HepG2 (cell line): ENCODE measurements around the gene TGFBR1. TPM values are rescaled to one million over a fixed set of nuclear protein-coding genes. Genes with fewer than 3 reads are reported as not detected.

Experiments used
- ATAC-seq: fragments of 200-7000 bp; cut with Tn5 transposase; 3 replicates; pipeline ENCODE4 v1.9.1; 2020; ENCODE audit warnings: mild to moderate bottlenecking, moderate library complexity
- BruUV-seq: library from RNA; stranded (reverse); fragments of 400-500 nt; replicated peaks from 2 replicates; lab custom pipeline; 2021; lab: Mats Ljungman, UMichigan
- CTCF ChIA-PET: fragments of 300-600 bp; formaldehyde crosslinking; extraction: SDS; loops from one replicate; lab custom pipeline; 2021; ENCODE audit warnings: low total read pairs, inconsistent platforms, low intra/inter-chr PET ratio; lab: Yijun Ruan, JAX
- POLR2A ChIA-PET: fragments of 350-600 bp; sonication (Branson Sonifier 250); formaldehyde crosslinking; loops from one replicate; lab custom pipeline; 2020; ENCODE audit warnings: antibody characterized with exemption, inconsistent platforms; lab: Yijun Ruan, JAX
- DNase-seq: peaks from one replicate; pipeline ENCODE4 v3.0.0-alpha.2; 2015; ENCODE audit warnings: low spot score
- FAIRE-seq: peaks from 3 replicates; lab custom pipeline; 2011; peaks lifted over from hg19 to GRCh38; lab: Jason Lieb, UNC
- H2AFZ ChIP-seq: one replicate; pipeline ENCODE4 v1.6.1; 2011; ENCODE audit warnings: low read length, inconsistent platforms
- H3K27ac ChIP-seq: fragments of 300-600 bp; 3 replicates; pipeline ENCODE4 v1.8.0; 2011; ENCODE audit warnings: mixed run types, mild to moderate bottlenecking, mixed read lengths, low read length, inconsistent platforms; ENCODE audit not compliant: insufficient read depth; ENCODE audit errors: extremely low read length
- H3K27me3 ChIP-seq, 2 experiments: fragments of 200-600 bp in 1 of 2; 2 replicates in 1 of 2; 3 replicates in 1 of 2; pipeline versions ENCODE4 v1.6.0 to v1.8.0; 2011; ENCODE audit warnings: low read length in 2 of 2, mild to moderate bottlenecking in 2 of 2, moderate library complexity in 2 of 2, inconsistent platforms in 1 of 2; ENCODE audit not compliant: insufficient read depth in 2 of 2, control insufficient read depth in 1 of 2
- H3K36me3 ChIP-seq, 2 experiments: fragments of 200-600 bp in 1 of 2; replicated peaks in 1 of 2; 2 replicates in 1 of 2; 3 replicates in 1 of 2; pipeline versions ENCODE4 v1.5.1 to v1.8.0; 2011; ENCODE audit warnings: low read length in 2 of 2, inconsistent platforms in 1 of 2; ENCODE audit not compliant: insufficient read depth in 2 of 2, control insufficient read depth in 1 of 2
- H3K4me1 ChIP-seq: 2 replicates; pipeline ENCODE4 v1.5.1; 2012; ENCODE audit warnings: low read length, inconsistent platforms; ENCODE audit not compliant: insufficient read depth
- H3K4me2 ChIP-seq: 2 replicates; pipeline ENCODE4 v1.6.0; 2011; ENCODE audit warnings: low read depth, low read length, inconsistent platforms
- H3K4me3 ChIP-seq, 3 experiments: fragments of 200-600 bp in 1 of 3; sonication (generic), shearing (Covaris generic) in 1 of 3; replicated peaks in 1 of 3; 2 replicates each; pipeline ENCODE4 v1.5.1; 2011 to 2016; ENCODE audit warnings: low read length in 3 of 3, inconsistent platforms in 2 of 3, low read depth in 2 of 3, mild to moderate bottlenecking in 2 of 3, control low read depth in 1 of 3, mixed read lengths in 1 of 3; ENCODE audit not compliant: insufficient read depth in 1 of 3
- H3K79me2 ChIP-seq: one replicate; pipeline ENCODE4 v1.6.1; 2011; ENCODE audit warnings: low read length, inconsistent platforms; ENCODE audit not compliant: insufficient read depth
- H3K9ac ChIP-seq: 2 replicates; pipeline ENCODE4 v1.6.0; 2011; ENCODE audit warnings: mild to moderate bottlenecking, low read depth, low read length, inconsistent platforms; ENCODE audit not compliant: insufficient read depth
- H3K9me3 ChIP-seq: 2 replicates; pipeline ENCODE4 v1.5.1; 2012; ENCODE audit warnings: mild to moderate bottlenecking, low read length
- H4K20me1 ChIP-seq: 2 replicates; pipeline ENCODE4 v1.6.0; 2011; ENCODE audit warnings: inconsistent platforms, mild to moderate bottlenecking, low read length, moderate library complexity; ENCODE audit not compliant: insufficient read depth
- BRD4 ChIP-seq: sonication (generic); formaldehyde crosslinking; IDR thresholded peaks from 2 replicates; pipeline ENCODE4 v1.4.0; 2020; ENCODE audit warnings: missing genetic modification reagents
- MED13 ChIP-seq: sonication (generic); formaldehyde crosslinking; IDR thresholded peaks from 2 replicates; pipeline ENCODE4 v1.5.0; 2020; ENCODE audit warnings: missing genetic modification reagents
- MXD1 ChIP-seq: sonication (generic); formaldehyde crosslinking; IDR thresholded peaks from 2 replicates; pipeline ENCODE4 v1.4.0; 2020; ENCODE audit warnings: mild to moderate bottlenecking, missing genetic modification reagents
- PHB2 ChIP-seq: fragments of 450-650 bp; IDR thresholded peaks from 2 replicates; pipeline ENCODE4 v1.6.1; 2018; ENCODE audit not compliant: partially characterized antibody
- REL ChIP-seq: sonication (generic); formaldehyde crosslinking; conservative IDR thresholded peaks from 2 replicates; pipeline ENCODE4 v1.8.0; 2022; ENCODE audit warnings: mild to moderate bottlenecking, missing genetic modification reagents, moderate library complexity
- SMAD1 ChIP-seq: sonication (generic); formaldehyde crosslinking; IDR thresholded peaks from 2 replicates; pipeline ENCODE4 v1.4.0; 2020; ENCODE audit warnings: missing genetic modification reagents, low read depth, mild to moderate bottlenecking, borderline replicate concordance
- ZNF605 ChIP-seq: sonication (generic); formaldehyde crosslinking; IDR thresholded peaks from 2 replicates; pipeline ENCODE4 v1.8.0; 2022; ENCODE audit warnings: mild to moderate bottlenecking, missing genetic modification reagents
- ZNF891 ChIP-seq: sonication (generic); formaldehyde crosslinking; IDR thresholded peaks from 2 replicates; pipeline ENCODE4 v1.5.0; 2020; ENCODE audit warnings: mild to moderate bottlenecking, missing genetic modification reagents
- WGBS: methylation state at CpG from one replicate; pipeline ENCODE4 v1.1.6; 2017; ENCODE audit warnings: low lambda C conversion rate; 5-methylcytosine and 5-hydroxymethylcytosine counted together
- in situ Hi-C: cut with HindIII; loops from 2 replicates; pipeline ENCODE4 v1.10.0; 2017; ENCODE audit warnings: low pct_unique_long_range_greater_than_20kb; ENCODE audit not compliant: extremely low pct_ligation_motif_present
- intact Hi-C: fragments of 100-400 bp; cut with micrococcal nuclease; formaldehyde crosslinking; loops from one replicate; pipeline ENCODE4 v1.10.0; 2022; ENCODE audit not compliant: unreplicated experiment
- polyA plus RNA-seq, 8 experiments: library from polyadenylated mRNA; depleted of rRNA in 3 of 8; stranded (reverse) in 7 of 8; unstranded in 1 of 8; fragments of >200 nt; fragmentation: Illumina TruSeq in 4 of 8; extraction: Trizol in 4 of 8; gene quantifications; 2 replicates each; pipeline versions ENCODE4 v1.2.1 to v1.2.3, GENCODE V29; 2011 to 2016; ENCODE audit warnings: low read depth in 4 of 8, missing spikeins in 1 of 8, mixed read lengths in 1 of 8; ENCODE audit not compliant: insufficient read depth in 1 of 8
- total RNA-seq, 5 experiments: library from RNA; depleted of rRNA; stranded (reverse); fragments of >200 nt; fragmentation: Illumina TruSeq; extraction: Trizol; gene quantifications; 2 replicates each; pipeline ENCODE4 v1.2.3, GENCODE V29; 2016; ENCODE audit warnings: low read depth in 1 of 5
- TF ChIP-seq, protein P1 (sequence below): sonication (generic); formaldehyde crosslinking; IDR thresholded peaks from 2 replicates; pipeline ENCODE4 v1.9.0; 2022; ENCODE audit warnings: low read depth, missing genetic modification reagents

Gene TGFBR1
- total and polyA plus RNA-seq, 2 of the 13 experiments (the other 11 are each of a cell fraction or from before 2014, with no cell fraction given), result 16.8 to 23.9 TPM

- H3K4me1 ChIP-seq, result no peaks in the 10 kb centered on the region
- no peaks in the 10 kb centered on the region for H3K36me3 ChIP-seq
- POLR2A ChIA-PET, result no interaction called here
- no peaks in the 10 kb centered on the region for H3K79me2 ChIP-seq
- H3K9ac ChIP-seq, result no peak overlapping the region
- DNase-seq (no peak), ATAC-seq (no peak), FAIRE-seq (no peak)
- H4K20me1 ChIP-seq, result no peaks in the 10 kb centered on the region
- no peak overlapping the region for H3K4me2 ChIP-seq
- CTCF ChIA-PET, result no interaction called here
- H3K27ac ChIP-seq, result no peak overlapping the region
- no peak overlapping the region for H3K4me3 ChIP-seq
- no TSS peak for BruUV-seq
- in situ Hi-C loops, result no loop called here
- H2AFZ ChIP-seq, result no peak overlapping the region
- no peaks in the 10 kb centered on the region for H3K9me3 ChIP-seq
- H3K27me3 ChIP-seq, result peaks cover 2% of the 10 kb centered on the region in 2 experiments; a peak in 1 of 5 replicates
- intact Hi-C loops, result no loop called here
- 12% methylated on average over 4 of the region's 4 CpGs for WGBS
- TF ChIP-seq MED13, result no peak
- no peak for TF ChIP-seq ZNF891 (CRISPR knock-in tag)
- no peak for TF ChIP-seq PHB2
- no peak for TF ChIP-seq SMAD1 (CRISPR knock-in tag)
- TF ChIP-seq BRD4, result no peak
- no peak for TF ChIP-seq MXD1 (CRISPR knock-in tag)
- no peak for TF ChIP-seq REL (CRISPR knock-in tag)
- TF ChIP-seq, protein P1, sequence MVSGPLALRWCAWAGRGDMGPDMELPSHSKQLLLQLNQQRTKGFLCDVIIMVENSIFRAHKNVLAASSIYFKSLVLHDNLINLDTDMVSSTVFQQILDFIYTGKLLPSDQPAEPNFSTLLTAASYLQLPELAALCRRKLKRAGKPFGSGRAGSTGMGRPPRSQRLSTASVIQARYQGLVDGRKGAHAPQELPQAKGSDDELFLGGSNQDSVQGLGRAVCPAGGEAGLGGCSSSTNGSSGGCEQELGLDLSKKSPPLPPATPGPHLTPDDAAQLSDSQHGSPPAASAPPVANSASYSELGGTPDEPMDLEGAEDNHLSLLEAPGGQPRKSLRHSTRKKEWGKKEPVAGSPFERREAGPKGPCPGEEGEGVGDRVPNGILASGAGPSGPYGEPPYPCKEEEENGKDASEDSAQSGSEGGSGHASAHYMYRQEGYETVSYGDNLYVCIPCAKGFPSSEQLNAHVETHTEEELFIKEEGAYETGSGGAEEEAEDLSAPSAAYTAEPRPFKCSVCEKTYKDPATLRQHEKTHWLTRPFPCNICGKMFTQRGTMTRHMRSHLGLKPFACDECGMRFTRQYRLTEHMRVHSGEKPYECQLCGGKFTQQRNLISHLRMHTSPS (CRISPR knock-in tag), result no peak
- no peak for TF ChIP-seq ZNF605 (CRISPR knock-in tag)
- TF ChIP-seq, all 625 proteins: peak for 0
Measured at GRCh38 chr9:99076030-99076429, 28.9 kb upstream of the TGFBR1 start.
